ENCODE measurements around the gene AP1G2. TPM values are rescaled to one million over a fixed set of nuclear protein-coding genes. Genes with fewer than 3 reads are reported as not detected.

AP1G2 gene
- total and polyA plus RNA-seq, 2 donors (not counting 1 experiment from before 2014, with no cell fraction given) = 648 to 1,185 TPM

GRCh38 chr14:23544511-23545447, 22.8 kb downstream of the AP1G2 start:
- H3K4me2 ChIP-seq (replicated peaks; ENCODE audit: low read depth, low read length, poor library complexity, severe bottlenecking) = no peak overlapping the region
- no peak overlapping the region for H3K27ac ChIP-seq (ENCODE audit: low read length in 2 of 2)
- H3K4me1 Mint-ChIP-seq = no peaks in the 10 kb centered on the region
- no peak overlapping the region for H3K4me3 ChIP-seq (ENCODE audit: control extremely low read depth in 1 of 5, extremely low read depth in 1 of 5, insufficient read depth in 1 of 5, low read depth in 2 of 5, low read length in 4 of 5)
- H3K4me1 ChIP-seq (ENCODE audit: control insufficient read depth in 2 of 2, insufficient read depth in 2 of 2, low read length in 2 of 2) = no peaks in the 10 kb centered on the region
- H3K9ac ChIP-seq (ENCODE audit: low read length) = no peak overlapping the region
- CTCF ChIA-PET = interaction anchor here (0.7 kb wide), 1 partner anchor 83 kb away, joined by 5 read pairs; no protein-coding TSS in a partner anchor
- intact Hi-C loops (cut with micrococcal nuclease) = no loop called here
- H3K36me3 ChIP-seq (replicated peaks in 1 of 2; ENCODE audit: control extremely low read depth in 1 of 2, control insufficient read depth in 1 of 2, extremely low read depth in 1 of 2, insufficient read depth in 2 of 2, low read length in 1 of 2) = no peaks in the 10 kb centered on the region
- H3K27me3 ChIP-seq (replicated peaks in 1 of 4; ENCODE audit: control extremely low read depth in 1 of 4, control insufficient read depth in 3 of 4, insufficient read depth in 4 of 4, low read length in 3 of 4) = peaks cover 0 to 7% (median 1%) of the 10 kb centered on the region in 4 experiments
- H3K79me2 ChIP-seq (ENCODE audit: control insufficient read depth, insufficient read depth, low read length) = no peaks in the 10 kb centered on the region
- WGBS (ENCODE audit: insufficient coverage) = 82% methylated on average over 21 of the region's 25 CpGs
- H3K27me3 Mint-ChIP-seq = peaks cover under 1% of the 10 kb centered on the region
- ATAC-seq (ENCODE audit: low read depth) (no peak), DNase-seq (no peak)
- POLR2A ChIA-PET = no interaction called here
- TF ChIP-seq CTCF (IDR thresholded peaks at IDR 0.05) = no peak
- no peak for TF ChIP-seq EZH2 (IDR thresholded peaks at IDR 0.05; ENCODE audit: borderline replicate concordance, insufficient read depth, low read depth, low read length, poor library complexity, severe bottlenecking)
- no peak overlapping the region for H3K4me3 Mint-ChIP-seq
- H3K9me3 Mint-ChIP-seq (ENCODE audit: insufficient read depth) = no peaks in the 10 kb centered on the region
- H4K20me1 ChIP-seq (ENCODE audit: control insufficient read depth, insufficient read depth, low read length, poor library complexity, severe bottlenecking) = no peaks in the 10 kb centered on the region
- no peak overlapping the region for H3K27ac Mint-ChIP-seq
- H2AFZ ChIP-seq (ENCODE audit: insufficient read depth, low read depth, low read length, poor library complexity, severe bottlenecking) = no peak overlapping the region
- H3K9me3 ChIP-seq (ENCODE audit: control extremely low read depth in 1 of 3, control insufficient read depth in 2 of 3, insufficient read depth in 1 of 3, low read length in 2 of 3) = no peaks in the 10 kb centered on the region

- Histone ChIP-seq H3K9ac (ENCODE audit: low read length) (no peak overlapping the region), H3K4me1 (ENCODE audit: control insufficient read depth in 2 of 2, insufficient read depth in 2 of 2, low read length in 2 of 2) (no peaks in the 10 kb centered on the region), H3K9me3 (ENCODE audit: control extremely low read depth in 1 of 3, control insufficient read depth in 2 of 3, insufficient read depth in 1 of 3, low read length in 2 of 3) (no peaks in the 10 kb centered on the region), H3K4me2 (replicated peaks; ENCODE audit: low read depth, low read length, poor library complexity, severe bottlenecking) (no peak overlapping the region), H3K36me3 (replicated peaks in 1 of 2; ENCODE audit: control extremely low read depth in 1 of 2, control insufficient read depth in 1 of 2, extremely low read depth in 1 of 2, insufficient read depth in 2 of 2, low read length in 1 of 2) (no peaks in the 10 kb centered on the region), H3K27me3 (replicated peaks in 1 of 4; ENCODE audit: control extremely low read depth in 1 of 4, control insufficient read depth in 3 of 4, insufficient read depth in 4 of 4, low read length in 3 of 4) (peaks cover 0 to 5% (median 0%) of the 10 kb centered on the region in 4 experiments), H3K4me3 (ENCODE audit: control extremely low read depth in 1 of 5, extremely low read depth in 1 of 5, insufficient read depth in 1 of 5, low read depth in 2 of 5, low read length in 4 of 5) (no peak overlapping the region), H3K27ac (ENCODE audit: low read length in 2 of 2) (no peak overlapping the region), H3K79me2 (ENCODE audit: control insufficient read depth, insufficient read depth, low read length) (no peaks in the 10 kb centered on the region), H2AFZ (ENCODE audit: insufficient read depth, low read depth, low read length, poor library complexity, severe bottlenecking) (no peak overlapping the region), H4K20me1 (ENCODE audit: control insufficient read depth, insufficient read depth, low read length, poor library complexity, severe bottlenecking) (no peaks in the 10 kb centered on the region)
- H3K4me1 Mint-ChIP-seq = no peaks in the 10 kb centered on the region
- DNase-seq (no peak), ATAC-seq (ENCODE audit: low read depth) (no peak)
- TF ChIP-seq CTCF (IDR thresholded peaks at IDR 0.05) = no peak
- TF ChIP-seq EZH2 (IDR thresholded peaks at IDR 0.05; ENCODE audit: borderline replicate concordance, insufficient read depth, low read depth, low read length, poor library complexity, severe bottlenecking) = no peak
- 98% methylated on average over 3 of the region's 5 CpGs for WGBS (ENCODE audit: insufficient coverage)
- intact Hi-C loops (cut with micrococcal nuclease) = no loop called here
- H3K27ac Mint-ChIP-seq = no peak overlapping the region
- H3K9me3 Mint-ChIP-seq (ENCODE audit: insufficient read depth) = no peaks in the 10 kb centered on the region
- H3K4me3 Mint-ChIP-seq = no peak overlapping the region
- POLR2A ChIA-PET = no interaction called here
- peaks cover 3% of the 10 kb centered on the region for H3K27me3 Mint-ChIP-seq
- CTCF ChIA-PET = interaction anchor here (1.1 to 7.7 kb wide), 2 partner anchors 17 to 65 kb away, joined by 8 to 80 read pairs; no protein-coding TSS in a partner anchor
Measured at GRCh38 chr14:23543403-23543802, 24.2 kb downstream of the AP1G2 start.
